Panc1 (cell line): ENCODE results near the gene NRP1.

ENCODE experiments used
- CTCF ChIP-seq: fragments of 450-650 bp; IDR thresholded peaks from 2 replicates; pipeline ENCODE4 v1.5.1; 2017; ENCODE audit warnings: mild to moderate bottlenecking
- POLR2AphosphoS5 ChIP-seq: IDR thresholded peaks from 2 replicates; pipeline ENCODE4 v1.6.1; 2012; ENCODE audit warnings: mild to moderate bottlenecking, low read depth, low read length, moderate library complexity
- REST ChIP-seq, 2 experiments: IDR thresholded peaks; 2 replicates each; pipeline ENCODE4 v1.6.1; 2011 to 2012; ENCODE audit warnings: low read depth in 2 of 2, control low read depth in 1 of 2, low read length in 1 of 2, mild to moderate bottlenecking in 1 of 2, moderate library complexity in 1 of 2; ENCODE audit not compliant: insufficient read depth in 1 of 2
- SIN3A ChIP-seq: IDR thresholded peaks from 2 replicates; pipeline ENCODE4 v1.6.1; 2012; ENCODE audit warnings: low read depth, mild to moderate bottlenecking, low read length, moderate library complexity, borderline replicate concordance; ENCODE audit not compliant: insufficient read depth
- TCF7L2 ChIP-seq: IDR thresholded peaks from 2 replicates; pipeline ENCODE4 v1.6.1; 2011; ENCODE audit warnings: mild to moderate bottlenecking, low read depth, low read length, inconsistent platforms

- TF ChIP-seq CTCF (no peak), REST (IDR thresholded peaks at IDR 0.05; ENCODE audit: insufficient read depth in 1 of 2, low read depth in 2 of 2, low read length in 1 of 2) (no peak), POLR2AphosphoS5 (no peak), TCF7L2 (no peak), SIN3A (no peak)
Measured at GRCh38 chr10:33137356-33138005, 197.0 kb downstream of the NRP1 start.
